Stimulated activated CD8-positive, alpha-beta memory T cell treated with anti-CD3 and anti-CD28 coated beads, Interleukin-2, amount 100 ng/mL, for 48 hours (primary cell): Measurements from ENCODE around the gene VKORC1L1.
"Not testable (repeated sequence)": the region's sequence is repeated elsewhere in the genome, so short reads cannot be mapped to it uniquely, and the experiment has no call there.

Source experiments
- DNase-seq, 2 donors: peaks; one replicate each; pipeline ENCODE4 v3.0.0-alpha.2; 2020; ENCODE audit warnings: low read depth in 2 of 2

The VKORC1L1 gene

DNA sequence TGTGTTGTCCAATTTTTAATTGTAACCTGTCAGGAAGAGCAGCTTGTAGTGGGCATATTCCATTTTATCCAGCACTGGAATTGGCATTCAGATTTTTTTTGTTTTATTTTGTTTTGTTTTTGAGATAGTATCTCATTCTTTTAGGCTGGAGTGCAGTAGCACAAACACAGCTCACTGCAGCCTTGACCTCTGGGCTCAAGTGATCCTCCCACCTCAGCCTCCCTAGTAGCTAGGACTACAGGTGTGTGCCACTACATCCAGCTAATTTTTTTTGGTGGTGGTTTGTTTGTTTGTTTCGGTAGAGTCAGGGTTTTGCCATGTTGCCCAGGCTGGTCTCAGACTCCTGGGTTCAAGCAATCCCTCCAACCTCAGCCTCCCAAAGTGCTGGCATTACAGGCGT is 64.4 kb downstream of the VKORC1L1 start:
- DNase-seq: no peak

DNA sequence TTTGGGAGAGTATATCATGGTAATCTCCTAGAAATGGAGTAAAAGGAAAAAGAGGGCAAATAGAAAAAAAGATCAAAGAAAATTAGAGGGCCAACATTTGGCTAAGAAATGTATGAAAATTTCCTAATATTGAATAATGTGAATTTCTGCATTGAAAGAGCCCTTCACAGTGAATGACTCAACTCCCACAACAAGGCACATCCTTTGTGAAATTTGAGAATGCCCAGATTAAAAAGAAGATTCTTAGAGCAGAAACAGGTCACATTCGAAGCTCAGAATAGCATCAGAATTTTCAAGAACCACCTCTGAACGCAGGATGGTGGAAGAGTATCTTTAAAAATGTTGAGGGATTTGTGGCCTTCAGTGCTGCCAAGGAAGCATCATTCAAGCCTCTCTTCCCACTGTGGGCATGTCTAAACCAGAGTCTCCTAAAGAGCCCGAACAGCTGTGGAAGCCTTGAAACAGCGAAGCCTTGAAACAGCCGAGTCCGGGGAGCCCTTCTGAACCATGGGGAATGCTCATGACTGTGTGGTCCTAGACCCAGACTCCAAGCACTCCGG is 65.5 kb downstream of the VKORC1L1 start:
- no peak for DNase-seq

DNA sequence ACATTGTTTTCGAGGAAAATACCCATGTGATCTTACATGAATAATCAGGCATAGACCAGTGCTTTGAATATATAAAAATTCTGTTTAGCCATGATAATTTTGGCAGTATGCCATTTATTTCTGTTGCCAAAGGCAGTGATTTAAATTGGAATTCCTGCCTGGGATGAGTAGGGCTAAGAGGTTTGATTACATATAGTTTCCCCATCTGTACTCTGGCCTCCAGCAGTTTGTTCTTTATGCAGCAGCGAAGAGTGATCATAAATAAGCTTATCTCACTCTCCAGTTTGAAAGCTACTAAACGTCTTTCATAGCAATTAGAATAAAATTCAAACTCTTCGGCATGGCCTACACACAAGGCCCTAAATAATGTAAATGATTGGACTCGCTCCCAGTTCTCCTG is 72.9 kb downstream of the VKORC1L1 start:
- DNase-seq: not testable (repeated sequence)

DNA sequence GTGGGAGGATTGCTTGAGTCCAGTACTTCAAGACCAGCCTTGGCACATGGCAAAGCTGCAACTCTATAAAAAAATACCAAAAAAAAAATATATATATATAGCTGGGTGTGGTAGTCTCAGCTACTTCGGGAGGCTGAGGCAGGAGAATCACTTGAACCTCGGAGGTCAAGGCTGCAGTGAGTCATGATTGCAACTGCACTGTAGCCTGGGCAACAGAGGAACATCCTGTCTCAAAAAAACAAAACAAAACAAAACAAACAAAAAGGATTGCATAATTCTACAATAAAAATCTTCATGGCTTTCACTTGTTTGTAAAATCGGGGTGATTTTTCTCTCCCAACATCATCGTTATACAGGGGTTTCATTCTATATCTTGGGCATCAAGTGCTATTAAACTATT is 74.0 kb downstream of the VKORC1L1 start:
- DNase-seq: no peak

DNA sequence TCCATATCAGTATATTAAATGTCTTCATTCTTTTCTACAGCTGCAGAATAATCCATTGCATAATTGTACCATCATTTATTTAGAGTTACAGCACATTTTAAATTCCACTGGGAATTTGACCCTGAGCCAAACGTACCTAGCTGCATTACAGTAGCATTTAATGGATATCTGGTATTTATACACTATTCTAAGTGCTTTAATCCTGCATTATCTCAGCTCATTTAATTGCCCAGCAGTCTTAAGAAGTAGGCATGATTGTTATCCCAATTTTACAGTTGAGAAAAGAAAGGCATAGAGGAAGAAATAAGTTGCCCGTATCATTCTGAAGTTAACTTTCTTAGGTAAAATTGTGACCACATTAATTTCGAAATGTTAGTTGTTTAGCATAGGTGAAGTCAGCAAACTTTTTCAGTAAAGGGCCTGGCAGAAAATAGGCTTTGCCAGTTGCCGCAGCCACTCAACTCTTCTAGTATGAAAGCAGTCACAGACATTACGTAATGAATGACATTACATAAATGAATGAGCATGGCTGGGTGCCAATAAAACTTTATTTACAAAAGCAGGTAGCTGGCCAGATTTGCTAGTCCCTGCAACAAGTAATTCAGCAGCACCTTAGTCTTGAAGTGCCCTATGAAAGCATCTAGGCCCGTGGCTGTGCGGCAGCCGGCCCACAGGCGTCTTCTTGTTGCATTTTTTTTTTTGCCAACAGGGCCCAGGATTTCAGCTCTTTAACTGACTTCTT is 79.1 kb downstream of the VKORC1L1 start:
- DNase-seq: no peak

DNA sequence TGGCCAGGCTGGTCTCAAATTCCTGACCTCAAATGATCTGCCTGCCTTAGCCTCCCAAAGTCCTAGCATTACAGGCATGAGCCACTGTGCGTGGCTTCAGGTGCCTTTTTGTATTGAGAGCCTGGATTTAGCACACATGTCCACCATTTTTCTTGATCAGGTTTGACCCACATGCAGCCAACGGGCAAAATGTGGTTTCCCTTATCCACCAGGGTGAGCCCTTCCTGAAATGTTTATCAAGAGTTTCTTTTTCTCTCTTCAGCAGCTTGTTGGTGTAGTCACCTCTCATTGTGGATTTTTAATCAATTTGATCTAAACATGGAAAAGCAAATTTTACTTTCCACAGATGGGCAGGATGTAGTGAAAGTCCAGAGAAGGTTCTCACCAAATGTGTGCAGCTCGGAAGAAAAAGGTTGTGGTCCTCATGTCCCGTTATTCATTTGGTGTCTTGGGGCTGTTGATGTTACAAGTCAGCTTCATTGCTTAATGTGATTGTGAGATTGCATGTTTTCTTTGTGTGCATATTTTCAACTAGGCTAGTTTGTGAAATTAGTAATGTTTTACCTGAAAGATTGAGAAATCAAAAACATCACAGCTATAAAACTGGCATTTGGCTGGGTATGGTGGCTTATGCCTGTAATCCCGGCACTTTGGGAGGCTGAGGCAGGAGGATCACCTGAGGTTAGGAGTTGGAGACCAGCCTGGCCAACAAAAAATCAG is 80.3 kb downstream of the VKORC1L1 start:
- no peak for DNase-seq

DNA sequence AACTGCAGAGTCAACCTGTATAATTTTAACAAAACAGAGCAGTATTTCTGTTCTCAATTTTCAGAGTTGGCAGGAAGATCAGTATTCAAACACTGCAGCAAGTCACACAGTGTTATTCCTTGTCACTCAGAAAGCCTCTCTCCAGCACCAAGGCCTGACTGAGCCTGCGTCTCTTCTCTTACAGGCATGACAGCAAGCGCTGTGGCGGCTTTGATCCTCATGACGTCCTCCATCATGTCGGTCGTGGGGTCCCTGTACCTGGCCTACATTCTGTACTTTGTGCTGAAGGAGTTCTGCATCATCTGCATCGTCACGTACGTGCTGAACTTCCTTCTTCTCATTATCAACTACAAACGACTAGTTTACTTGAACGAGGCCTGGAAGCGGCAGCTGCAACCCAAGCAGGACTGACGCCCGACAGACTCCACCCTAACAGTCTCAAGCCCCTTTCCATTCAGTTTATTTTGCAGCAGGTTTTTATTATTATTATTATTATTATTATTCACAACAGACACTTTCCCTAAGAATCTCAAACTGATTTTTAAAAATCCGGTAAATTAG is 81.1 kb downstream of the VKORC1L1 start:
- no peak for DNase-seq

DNA sequence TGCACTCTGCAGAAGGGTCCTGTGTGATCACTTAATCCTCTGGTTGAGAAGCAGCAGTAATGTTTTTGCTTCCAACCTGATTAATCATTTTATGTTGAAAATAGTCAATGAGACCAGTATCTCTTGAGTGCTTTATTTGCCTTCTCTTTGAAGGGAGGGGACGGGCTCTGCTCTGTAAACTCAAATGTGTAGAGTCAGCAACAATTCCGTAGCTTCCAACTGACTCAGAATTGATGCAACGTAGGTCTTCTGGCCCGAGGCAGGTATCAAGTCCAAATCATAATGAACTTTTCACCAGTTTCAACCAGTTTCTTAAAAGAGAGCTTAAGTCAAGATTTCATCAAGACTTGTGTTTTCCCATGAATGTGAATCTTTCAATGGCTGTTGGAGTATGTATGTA is 82.8 kb downstream of the VKORC1L1 start:
- no peak for DNase-seq

DNA sequence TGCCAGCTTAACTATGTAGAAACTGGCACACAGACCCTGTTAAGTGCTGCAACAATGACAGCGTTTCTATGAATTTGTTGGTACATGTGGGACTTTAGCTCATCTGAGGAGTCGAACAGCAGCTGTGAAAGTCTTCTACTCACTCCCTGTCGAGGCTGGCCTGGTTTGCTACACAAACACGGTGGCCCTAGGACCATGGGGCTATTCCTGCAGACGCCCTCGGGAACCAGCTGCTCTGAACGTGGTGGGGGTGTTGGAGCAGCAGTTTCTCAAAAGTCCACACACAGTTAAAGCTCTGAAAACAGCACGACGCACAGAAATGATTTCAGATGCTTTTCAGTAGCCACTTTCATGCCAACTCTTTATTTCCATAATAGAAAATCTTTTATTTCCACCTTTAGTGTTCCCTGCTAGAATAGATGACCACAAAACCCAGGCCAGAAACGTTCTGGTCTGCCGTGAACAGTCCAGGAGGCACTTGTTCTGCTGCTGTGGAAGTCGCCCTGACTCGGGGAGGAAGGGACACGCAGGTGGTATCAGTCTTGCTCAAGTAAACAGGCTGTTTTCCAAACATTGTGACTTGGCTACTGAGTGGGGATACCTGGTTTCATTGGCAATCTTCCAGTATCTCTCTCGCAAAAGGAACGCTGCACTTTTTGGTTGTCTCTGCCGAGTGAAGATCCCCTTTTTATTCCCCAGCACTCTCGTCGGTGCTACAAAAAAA is 87.6 kb downstream of the VKORC1L1 start:
- DNase-seq: no peak

DNA sequence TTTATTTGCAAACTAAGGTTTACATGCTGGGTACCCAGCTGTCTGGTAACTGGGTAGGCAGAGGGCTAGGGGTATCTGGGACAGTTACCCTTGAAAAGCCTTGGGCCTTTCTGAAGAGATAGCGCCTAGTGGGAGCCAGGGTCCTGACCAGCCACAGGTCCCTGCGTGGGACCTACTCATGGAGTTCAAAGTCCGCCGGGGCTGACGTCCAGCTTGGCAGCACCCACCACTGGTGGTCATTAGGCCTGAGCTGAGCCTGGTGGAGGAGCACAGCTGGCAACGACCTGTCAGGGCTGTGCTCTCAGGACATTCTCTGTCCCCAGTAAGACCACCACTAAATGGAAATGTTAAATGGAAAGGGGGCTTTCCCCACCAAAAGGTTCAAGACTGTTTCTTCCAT is 89.2 kb downstream of the VKORC1L1 start:
- no peak for DNase-seq

DNA sequence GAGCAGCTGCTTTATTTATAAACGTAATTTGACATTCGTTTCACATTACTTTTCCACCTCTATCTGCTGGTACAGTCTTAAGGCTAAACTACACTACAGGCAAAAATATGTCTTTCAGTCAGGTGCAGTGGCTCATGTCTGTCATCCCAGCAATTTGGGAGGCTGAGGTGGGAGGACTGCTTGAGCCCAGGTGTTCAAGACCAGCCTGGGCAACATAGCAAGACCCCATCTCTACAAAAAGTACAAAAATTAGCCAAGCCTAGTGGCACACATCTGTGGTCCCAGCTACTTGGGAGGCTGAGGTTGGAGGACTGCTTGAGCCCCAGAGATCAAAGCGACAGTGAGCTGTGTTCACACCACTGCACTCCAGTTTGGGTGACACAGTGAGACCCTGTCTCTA is 91.8 kb downstream of the VKORC1L1 start:
- not testable (repeated sequence) for DNase-seq

DNA sequence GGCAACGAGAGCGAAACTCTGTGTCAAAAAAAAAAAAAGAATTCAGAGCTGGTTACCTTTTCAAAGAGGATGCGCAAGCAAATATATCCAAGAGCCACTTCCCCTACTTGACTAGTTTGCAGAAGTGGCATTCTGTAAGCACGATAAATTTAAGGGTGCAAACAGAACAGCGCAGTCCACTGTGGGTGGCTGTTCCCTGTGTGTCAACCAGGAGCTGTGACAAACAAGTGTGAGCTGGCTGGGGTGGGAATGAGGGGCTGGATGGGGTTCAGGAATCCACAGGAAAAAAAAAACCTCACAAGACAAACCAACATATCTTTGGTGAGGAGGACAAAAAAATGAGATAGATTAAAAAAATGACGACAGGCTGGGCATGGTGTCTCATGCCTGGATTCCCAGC is 93.3 kb downstream of the VKORC1L1 start:
- no peak for DNase-seq

DNA sequence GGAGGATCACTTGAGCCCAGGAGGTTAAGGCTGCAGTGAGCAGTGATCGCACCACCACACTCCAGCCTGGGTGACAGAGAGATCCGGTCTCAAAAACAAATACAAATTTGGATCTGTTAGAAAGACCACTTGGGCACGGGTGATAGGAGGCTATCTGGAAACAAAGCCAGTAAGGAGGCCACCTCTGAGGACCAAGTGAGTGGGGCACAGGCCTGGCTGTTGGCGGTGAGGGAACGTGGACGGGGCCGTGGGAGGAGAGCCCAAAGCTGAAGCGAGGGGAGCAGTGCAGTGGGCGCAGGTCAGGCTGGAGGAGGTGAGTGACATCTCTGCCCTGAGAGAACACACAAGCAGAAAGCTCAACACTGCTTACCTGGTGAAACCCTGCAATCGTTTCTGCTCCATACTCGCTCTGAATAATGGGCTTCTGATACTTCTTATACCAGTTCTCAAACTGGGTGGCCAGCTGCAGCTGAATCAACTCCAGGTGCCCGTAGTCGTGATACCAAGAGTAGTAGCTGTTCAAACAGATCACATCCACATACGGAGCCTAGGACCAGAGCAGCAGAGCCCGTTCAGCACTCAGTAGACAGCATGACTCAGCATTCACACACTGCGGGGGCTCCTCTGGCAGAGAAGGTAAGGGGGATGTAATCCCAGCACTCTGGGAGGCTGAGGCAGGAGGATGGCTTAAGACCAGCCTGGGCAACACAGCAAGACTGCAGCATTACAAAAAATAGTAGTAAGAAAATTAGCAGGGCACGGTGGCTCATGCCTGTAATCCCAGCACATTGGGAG is 94.7 kb downstream of the VKORC1L1 start:
- DNase-seq: no peak

DNA sequence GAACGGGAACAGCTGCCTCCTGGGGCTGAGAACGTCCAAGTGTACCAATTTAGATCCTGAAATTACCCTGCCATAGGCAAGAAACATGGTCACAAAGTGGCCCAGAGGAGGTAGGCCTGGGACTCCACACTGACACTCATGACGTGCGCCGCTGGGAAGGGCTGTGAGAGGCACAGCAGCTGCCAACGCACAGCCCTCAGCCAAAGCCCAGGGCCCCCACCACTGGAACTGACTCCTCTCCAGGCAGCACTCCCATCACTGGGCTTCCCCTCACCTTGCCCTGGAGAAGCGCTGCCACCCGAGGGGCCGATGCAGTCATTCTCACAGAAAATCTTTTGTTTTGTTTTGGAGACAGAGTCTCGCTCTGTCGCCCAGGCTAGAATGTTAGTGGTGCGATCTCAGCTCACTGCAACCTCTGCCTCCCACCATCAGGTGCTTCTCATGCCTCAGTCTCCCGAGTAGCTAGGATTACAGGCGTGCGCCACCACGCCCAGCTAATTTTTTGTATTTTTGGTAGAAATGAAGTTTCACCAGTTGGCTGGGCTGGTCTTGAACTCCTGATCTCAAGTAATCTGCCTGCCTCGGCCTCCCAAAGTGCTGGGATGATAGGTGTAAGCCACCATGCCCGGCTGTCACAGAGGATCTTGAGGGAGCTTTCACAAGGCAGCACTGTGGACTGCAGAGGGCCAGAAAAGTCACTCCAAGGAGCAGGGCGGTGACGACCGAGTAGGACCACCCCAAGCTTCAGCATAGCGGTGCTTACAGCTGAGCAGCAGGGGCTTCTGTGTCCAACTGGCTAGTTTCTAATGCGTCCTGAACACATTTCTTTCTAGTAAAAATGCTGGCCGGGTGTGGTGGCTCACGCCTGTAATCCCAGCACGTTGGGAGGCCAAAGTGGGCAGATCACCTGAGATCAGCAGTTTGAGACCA is 95.6 kb downstream of the VKORC1L1 start:
- DNase-seq: no peak

DNA sequence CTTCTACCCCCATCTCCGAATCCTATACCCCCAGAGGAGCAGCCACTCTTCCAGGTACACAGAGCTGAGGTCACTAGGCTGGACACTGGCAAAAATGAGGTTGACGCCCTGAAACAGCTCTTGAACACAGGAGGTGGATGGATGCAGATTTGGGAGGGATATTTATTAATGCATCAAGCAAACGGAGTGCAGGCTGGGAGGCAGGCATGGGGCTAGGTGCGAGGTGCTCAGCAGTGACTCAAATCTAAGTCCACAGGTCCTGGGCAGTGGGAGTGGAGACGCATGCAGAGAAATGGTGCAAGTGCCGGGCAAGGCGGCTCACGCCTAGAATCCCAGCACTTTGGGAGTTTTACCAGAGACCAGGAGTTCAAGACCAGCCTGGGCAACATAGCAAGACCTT is 98.1 kb downstream of the VKORC1L1 start:
- no peak for DNase-seq

DNA sequence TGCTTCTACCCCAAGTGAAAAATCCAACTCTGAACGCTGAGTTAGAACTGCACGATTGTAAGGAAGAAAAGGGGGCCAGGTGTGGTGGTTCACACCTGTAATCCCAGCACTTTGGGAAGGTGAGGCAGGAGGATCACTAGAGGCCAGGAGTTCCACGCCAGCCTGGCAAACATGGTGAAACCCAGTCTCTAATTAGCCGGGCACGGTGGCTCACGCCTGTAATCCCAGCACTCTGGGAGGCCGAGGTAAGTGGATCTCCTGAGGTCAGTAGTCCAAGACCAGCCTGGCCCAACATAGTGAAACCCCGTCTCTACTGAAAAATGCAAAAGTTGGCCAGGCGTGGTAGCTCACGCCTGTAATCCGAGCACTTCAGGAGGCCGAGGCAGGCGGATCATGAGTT is 100.1 kb downstream of the VKORC1L1 start:
- no peak for DNase-seq

DNA sequence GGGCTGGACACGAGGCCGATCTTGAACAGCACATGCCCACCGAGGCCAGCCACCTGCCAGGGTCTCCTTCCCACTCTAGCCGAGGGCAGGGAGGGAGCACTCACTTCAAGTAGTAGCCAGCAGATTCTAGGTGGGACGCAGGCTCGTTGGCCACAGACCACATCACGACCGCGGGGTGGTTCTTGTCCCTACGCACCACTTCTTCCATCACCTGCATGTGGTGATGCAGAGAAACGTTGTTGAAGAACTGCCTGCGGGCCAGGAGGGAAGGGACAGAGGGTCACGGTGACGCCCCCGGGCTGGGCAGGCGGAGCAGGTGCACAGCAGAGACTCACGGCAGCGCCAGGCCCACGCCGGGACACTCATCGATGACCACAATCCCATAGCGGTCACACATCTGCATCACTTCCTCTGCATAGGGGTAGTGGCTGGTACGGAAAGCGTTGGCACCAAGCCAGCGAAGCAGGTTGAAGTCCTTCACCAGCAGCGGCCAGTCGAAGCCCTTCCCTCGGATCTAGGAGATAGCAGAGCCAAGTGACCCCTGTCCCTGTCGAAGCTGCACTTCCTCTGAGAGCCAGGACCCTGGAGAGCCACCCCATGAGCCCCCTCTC is 101.4 kb downstream of the VKORC1L1 start:
- DNase-seq: no peak

DNA sequence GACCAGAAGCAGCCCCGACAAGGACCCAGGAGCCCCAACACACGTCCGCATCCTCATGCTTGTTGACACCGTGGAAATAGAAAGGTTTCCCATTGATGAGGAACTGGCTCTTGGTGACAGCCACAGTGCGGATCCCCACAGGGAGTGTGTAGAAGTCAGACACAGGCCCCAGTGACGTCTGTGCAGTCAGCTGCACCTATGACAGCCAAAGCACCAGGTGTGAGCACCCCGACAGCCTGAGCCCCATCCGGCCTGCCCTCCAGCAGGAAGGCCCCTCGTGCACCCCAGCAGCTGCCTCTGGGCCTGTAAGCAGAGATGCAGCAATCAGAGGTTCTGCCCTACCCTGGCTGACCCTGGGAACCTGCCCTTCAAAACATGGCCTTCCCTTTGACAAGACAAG is 102.0 kb downstream of the VKORC1L1 start:
- DNase-seq: no peak

DNA sequence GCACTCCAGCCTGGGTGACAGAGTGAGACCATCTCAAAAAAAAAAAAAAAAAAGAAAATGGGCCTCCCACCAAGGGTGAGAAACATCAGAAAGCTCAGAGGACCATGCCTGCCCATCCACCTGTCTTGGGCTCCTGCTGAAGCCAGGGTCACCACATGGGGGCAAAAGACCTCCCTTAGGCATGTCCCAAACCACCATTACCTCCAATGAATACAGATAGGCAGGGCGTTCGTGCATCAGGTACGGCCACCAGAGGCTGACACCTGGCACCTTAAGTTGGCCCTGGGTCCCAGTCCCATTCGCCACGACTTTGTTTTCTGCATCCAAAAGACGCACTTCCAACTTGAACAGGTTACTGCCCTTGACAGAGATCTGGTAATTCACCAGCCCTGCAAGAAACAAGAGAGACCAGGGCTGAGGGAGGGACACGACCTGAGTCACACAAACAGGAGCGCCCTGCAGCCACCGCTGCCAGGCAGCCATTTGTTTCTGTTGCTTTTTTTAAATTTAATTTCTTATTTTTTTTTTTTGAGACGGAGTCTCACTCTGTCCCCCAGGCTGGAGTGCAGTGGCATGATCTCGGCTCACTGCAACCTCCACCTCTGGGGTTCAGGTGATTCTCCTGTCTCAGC is 103.1 kb downstream of the VKORC1L1 start:
- DNase-seq: no peak
